GM21447 (cell line): ENCODE results near the gene DSCAML1.

Experiments
- ATAC-seq: cut with Tn5 transposase; IDR thresholded peaks from one replicate; pipeline ENCODE4 v1.9.1; 2021; ENCODE audit not compliant: unreplicated experiment

Gene DSCAML1

GRCh38 chr11:117532568-117532967, 264.4 kb downstream of the DSCAML1 start:
- no peak for ATAC-seq

- ATAC-seq = no peak
These were observed 267.2 kb downstream of the DSCAML1 start for GRCh38 chr11:117529816-117530215.

- ATAC-seq = no peak
These were observed 268.8 kb downstream of the DSCAML1 start for GRCh38 chr11:117528097-117528721.

GRCh38 chr11:117527271-117527670, 269.7 kb downstream of the DSCAML1 start:
- no peak for ATAC-seq

- ATAC-seq = no peak
These were observed 271.0 kb downstream of the DSCAML1 start for GRCh38 chr11:117525866-117526542.

DNA sequence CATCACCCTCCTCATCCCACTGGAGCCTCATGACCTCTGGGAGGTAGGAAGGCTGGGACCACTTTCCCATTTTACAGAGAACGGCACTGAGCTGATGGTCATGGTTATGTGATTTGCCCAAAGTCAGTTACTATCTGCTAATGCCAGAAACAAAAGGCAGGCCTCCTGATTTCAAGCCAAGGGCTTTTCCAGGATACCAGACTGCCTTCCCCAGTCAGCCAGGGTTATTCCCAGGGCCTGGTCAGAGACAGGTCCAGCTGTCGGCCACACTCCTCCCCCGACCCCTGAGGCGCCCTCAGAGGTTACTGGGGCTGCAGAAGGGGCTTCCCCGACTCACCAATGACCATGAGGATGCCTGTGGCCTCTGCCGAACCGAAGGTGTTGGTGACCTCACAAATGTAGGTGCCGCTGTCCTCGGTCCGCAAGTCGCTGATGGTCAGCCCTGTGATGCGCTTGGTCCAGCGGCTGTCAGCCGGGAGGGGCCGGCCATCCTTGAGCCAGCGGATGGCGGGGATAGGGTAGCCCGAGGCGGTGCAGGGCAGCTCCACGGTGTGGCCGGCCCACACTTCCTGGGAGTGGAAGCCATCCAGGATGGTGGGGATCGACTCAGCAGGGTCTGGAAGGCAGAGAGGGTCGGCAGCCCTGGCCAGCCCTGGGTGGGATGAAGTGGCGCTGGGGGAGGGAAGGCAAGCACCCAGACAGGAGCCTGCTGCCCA, 272.4 kb downstream of the DSCAML1 start:
- no peak for ATAC-seq

- no peak for ATAC-seq
These were observed 273.3 kb downstream of the DSCAML1 start for GRCh38 chr11:117523680-117524079.

DNA sequence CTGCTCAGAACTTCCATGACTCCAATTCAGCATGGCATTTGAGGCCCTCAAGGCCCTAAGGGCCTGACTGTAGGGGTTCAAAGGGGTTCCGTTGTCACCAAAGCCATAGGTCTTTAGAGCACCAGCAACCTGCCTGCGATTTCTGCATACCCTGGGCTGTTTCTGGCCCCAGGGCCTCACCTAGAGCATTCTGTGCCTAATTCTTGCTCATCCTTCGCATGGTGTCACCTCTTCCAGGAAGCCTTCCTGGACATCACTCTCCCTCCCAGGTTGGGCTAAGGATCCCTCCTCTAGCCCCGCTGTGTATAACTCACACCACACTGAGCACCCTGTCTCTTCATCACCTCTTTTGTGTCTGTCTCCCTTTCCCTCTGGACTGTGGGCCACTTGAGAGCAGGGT, 275.0 kb downstream of the DSCAML1 start:
- no peak for ATAC-seq

DNA sequence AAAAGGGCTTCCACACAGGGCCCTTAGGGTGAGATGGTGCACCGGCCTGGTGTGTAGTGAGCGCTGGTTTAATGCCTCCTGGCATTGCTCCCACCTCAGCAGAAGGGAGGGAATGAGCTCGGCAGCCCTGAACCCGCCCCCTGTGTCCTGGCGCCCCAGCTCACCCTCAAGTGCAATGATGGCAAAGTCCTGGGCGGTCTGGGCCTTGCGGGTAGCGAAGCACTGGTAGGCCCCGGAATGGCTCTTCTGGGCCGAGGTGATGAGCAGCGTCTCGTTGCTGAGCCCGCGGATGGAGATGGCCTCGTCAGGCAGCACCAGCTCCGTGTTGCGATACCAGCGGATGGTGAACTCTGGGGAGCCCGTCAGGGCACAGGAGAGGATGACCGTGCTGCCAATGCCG, 276.1 kb downstream of the DSCAML1 start:
- ATAC-seq = no peak

DNA sequence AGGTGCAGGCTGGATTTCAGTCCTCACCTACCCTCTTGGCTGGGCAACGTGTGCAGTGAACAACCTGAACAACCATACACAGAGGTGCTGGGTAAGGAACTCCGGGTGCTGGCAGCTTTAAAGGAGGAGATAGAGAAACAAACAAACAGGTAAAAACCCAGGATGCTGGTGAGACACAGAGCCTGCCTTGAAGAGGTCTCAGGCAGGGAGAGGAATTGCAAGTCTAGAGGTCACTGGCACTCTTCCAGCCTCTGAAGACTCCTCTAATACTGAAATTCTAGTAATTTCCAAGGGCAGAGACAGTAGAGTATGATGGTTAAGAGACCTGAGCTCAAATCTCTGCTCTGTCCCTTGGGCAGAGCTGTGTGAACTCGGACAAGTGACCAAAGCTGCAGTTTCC, 276.8 kb downstream of the DSCAML1 start:
- ATAC-seq = no peak

GRCh38 chr11:117519590-117519989, 277.4 kb downstream of the DSCAML1 start:
- ATAC-seq = no peak

- no peak for ATAC-seq
These were observed 277.8 kb downstream of the DSCAML1 start for GRCh38 chr11:117519170-117519569.

- no peak for ATAC-seq
These were observed 278.6 kb downstream of the DSCAML1 start for GRCh38 chr11:117518455-117518854.

DNA sequence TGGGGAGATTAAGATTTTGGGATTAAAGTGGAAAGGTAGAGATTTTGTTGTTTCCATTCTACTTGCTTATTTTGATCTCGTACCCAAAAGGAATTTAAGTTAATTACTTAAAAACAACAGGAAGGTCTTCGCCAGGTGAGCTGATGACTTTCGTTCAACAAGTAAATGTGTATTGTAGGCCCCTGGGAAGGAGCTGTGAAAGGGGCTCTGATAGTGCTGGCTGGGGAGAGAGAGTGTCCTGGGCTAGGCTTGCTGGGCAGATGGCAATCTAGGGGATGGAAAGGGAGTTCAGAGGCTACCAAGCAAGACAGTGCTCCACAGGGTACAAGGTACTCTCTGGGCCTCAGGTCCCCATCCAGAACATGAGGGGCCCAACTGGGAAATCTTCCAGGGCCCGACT, 279.9 kb downstream of the DSCAML1 start:
- no peak for ATAC-seq

DNA sequence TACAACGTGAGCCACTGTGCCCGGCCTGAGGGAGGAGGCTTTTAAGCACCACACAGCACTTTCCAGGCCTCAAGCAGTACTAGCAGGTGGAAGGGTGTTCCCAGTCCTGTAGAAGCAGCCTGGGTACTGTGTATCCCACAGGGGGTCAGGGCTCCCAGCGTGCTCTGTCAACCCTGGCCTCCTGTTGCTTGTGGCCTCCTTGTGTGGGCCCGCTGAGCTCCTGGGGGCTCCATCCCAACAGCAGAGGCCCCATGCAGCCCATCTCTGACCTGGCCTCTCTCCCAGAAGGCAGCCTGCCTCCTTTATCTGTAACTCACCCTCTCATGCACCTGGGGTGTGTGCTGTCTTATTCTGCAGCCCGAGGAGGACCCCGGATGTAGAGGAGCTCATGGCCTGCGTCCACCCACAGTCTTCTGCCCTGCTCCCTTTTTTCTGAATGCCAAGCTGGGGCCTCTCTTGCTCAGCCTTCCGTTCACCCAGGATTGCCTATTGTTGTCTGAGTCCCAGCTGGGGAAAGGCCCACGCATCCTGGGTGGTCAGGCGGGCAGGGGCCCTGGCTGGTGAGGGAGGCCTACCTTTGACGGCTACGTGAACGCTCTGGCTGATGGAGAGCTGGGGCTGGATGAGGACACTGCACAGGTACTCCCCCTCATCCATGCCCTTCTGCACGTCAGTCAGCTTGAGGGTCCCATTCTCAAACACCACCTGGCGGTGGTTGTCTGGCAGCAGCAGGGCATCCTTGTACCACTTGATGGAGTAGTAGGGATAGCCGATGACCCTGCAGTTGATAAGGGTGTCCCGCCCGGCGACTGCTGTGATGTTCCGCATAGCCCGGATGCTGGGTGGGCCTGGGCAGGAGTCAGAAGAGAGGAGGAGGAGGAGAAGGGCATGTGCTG, 280.9 kb downstream of the DSCAML1 start:
- no peak for ATAC-seq

- ATAC-seq = no peak
These were observed 282.8 kb downstream of the DSCAML1 start for GRCh38 chr11:117514256-117514655.

GRCh38 chr11:117513666-117514065, 283.4 kb downstream of the DSCAML1 start:
- ATAC-seq = no peak

GRCh38 chr11:117511931-117512539, 285.0 kb downstream of the DSCAML1 start:
- ATAC-seq = no peak

GRCh38 chr11:117511483-117511930, 285.5 kb downstream of the DSCAML1 start:
- ATAC-seq = no peak

DNA sequence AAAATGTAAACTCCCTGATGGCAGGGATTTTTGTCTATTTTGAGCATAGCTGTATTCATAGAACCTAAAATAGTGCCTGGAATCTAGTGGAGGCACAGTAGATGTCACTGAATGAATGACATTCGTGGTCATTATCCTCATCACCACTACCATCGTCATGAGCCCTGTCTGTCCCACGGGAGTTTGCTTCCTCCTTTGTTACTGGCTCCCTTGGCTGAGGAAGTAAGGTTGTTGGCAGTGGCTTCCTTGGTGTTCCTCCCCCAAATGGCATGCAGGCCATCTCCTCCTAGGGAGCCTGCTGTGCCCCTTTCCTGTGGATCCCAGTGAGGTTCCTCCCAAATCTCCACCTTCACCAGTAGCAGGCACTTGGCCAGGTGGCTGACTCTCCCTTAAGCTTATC, 286.4 kb downstream of the DSCAML1 start:
- ATAC-seq = no peak

GRCh38 chr11:117509543-117509942, 287.5 kb downstream of the DSCAML1 start:
- no peak for ATAC-seq
